GM13976 (cell line): ENCODE measurements around the gene SPTA1.

Source experiments
- DNase-seq: peaks from one replicate; pipeline ENCODE4 v3.0.0; 2012; ENCODE audit warnings: low spot score
- CTCF ChIP-seq: IDR thresholded peaks from 2 replicates; pipeline ENCODE4 v1.5.1; 2012; ENCODE audit warnings: borderline replicate concordance, mild to moderate bottlenecking; ENCODE audit not compliant: insufficient read depth; ENCODE audit errors: extremely low read depth, missing control alignments, control extremely low read depth
- in situ Hi-C: fragments of 300-500 bp; cut with MboI; formaldehyde crosslinking; loops from one replicate; pipeline ENCODE4 v1.12.0; 2022; ENCODE audit warnings: low sequenced_read_pairs, mixed read lengths, inconsistent platforms; ENCODE audit not compliant: unreplicated experiment

The SPTA1 gene

GRCh38 chr1:158686111-158687009, at the start of gene SPTA1:
SPTA1 (minus strand) TSS chr1:158686715; CDS start chr1:158686517, 198 bp downstream.
- no peak for DNase-seq
- in situ Hi-C loops = no loop called here
- no peak for TF ChIP-seq CTCF

GRCh38 chr1:158735848-158736247, 49.3 kb upstream of the SPTA1 start:
- no peak for TF ChIP-seq CTCF
- in situ Hi-C loops = no loop called here
- DNase-seq = no peak

GRCh38 chr1:158732524-158732923, 46.0 kb upstream of the SPTA1 start:
- no peak for TF ChIP-seq CTCF
- DNase-seq = no peak
- in situ Hi-C loops = no loop called here

GRCh38 chr1:158731707-158732106, 45.2 kb upstream of the SPTA1 start:
- no peak for TF ChIP-seq CTCF
- DNase-seq = no peak
- in situ Hi-C loops = no loop called here

GRCh38 chr1:158730453-158730852, 43.9 kb upstream of the SPTA1 start:
- no peak for TF ChIP-seq CTCF
- in situ Hi-C loops = no loop called here
- DNase-seq = no peak

- DNase-seq = no peak
- TF ChIP-seq CTCF = no peak
- in situ Hi-C loops = no loop called here
These were observed 42.2 kb upstream of the SPTA1 start for GRCh38 chr1:158728510-158729225.
